Osteocyte (in vitro differentiated cells): ENCODE data around the gene NOSIP. TPM values are rescaled to one million over a fixed set of nuclear protein-coding genes. Genes with fewer than 3 reads are reported as not detected.

Experiments
- DNase-seq: peaks from one replicate; pipeline ENCODE4 v3.0.0; 2021; ENCODE audit warnings: mixed read lengths; ENCODE audit not compliant: unreplicated experiment; ENCODE audit errors: extremely low spot score
- H3K27ac Mint-ChIP-seq: one replicate; pipeline ENCODE4 v1.8.0; 2021; ENCODE audit warnings: mild to moderate bottlenecking, mixed read lengths; ENCODE audit not compliant: unreplicated experiment
- H3K27me3 Mint-ChIP-seq: one replicate; pipeline ENCODE4 v1.8.0; 2021; ENCODE audit warnings: mixed read lengths; ENCODE audit not compliant: unreplicated experiment
- H3K36me3 Mint-ChIP-seq: one replicate; pipeline ENCODE4 v1.8.0; 2021; ENCODE audit warnings: mixed read lengths; ENCODE audit not compliant: unreplicated experiment
- H3K4me1 Mint-ChIP-seq: one replicate; pipeline ENCODE4 v1.8.0; 2021; ENCODE audit warnings: mixed read lengths; ENCODE audit not compliant: unreplicated experiment
- H3K4me3 Mint-ChIP-seq: one replicate; pipeline ENCODE4 v1.8.0; 2021; ENCODE audit warnings: mild to moderate bottlenecking, moderate library complexity, mixed read lengths; ENCODE audit not compliant: unreplicated experiment
- H3K9me3 Mint-ChIP-seq: one replicate; pipeline ENCODE4 v1.8.0; 2021; ENCODE audit warnings: mixed read lengths; ENCODE audit not compliant: unreplicated experiment
- CTCF ChIP-seq: fragments of 200-600 bp; sonication (generic); IDR thresholded peaks from 2 replicates; pipeline ENCODE4 v1.5.0; 2021; ENCODE audit warnings: antibody characterized with exemption, mild to moderate bottlenecking, moderate library complexity
- total RNA-seq: library from RNA; stranded (reverse); gene quantifications from 2 replicates; pipeline ENCODE4 v1.2.1, GENCODE V29; 2021

The NOSIP gene
- total RNA-seq, 1 donor from 2014 or later = 58.7 TPM

- Mint-ChIP-seq H3K27ac (no peak overlapping the region), H3K9me3 (no peaks in the 10 kb centered on the region), H3K27me3 (no peaks in the 10 kb centered on the region), H3K4me1 (peaks cover 28% of the 10 kb centered on the region), H3K36me3 (peaks cover 20% of the 10 kb centered on the region), H3K4me3 (peak overlapping the region; percentile 78)
- TF ChIP-seq CTCF = no peak
- DNase-seq = no peak
Measured at GRCh38 chr19:49514151-49514550, 66.2 kb downstream of the NOSIP start.

- Mint-ChIP-seq H3K9me3 (no peaks in the 10 kb centered on the region), H3K4me1 (peaks cover 28% of the 10 kb centered on the region), H3K4me3 (peak overlapping the region; percentile 78), H3K27me3 (no peaks in the 10 kb centered on the region), H3K36me3 (peaks cover 19% of the 10 kb centered on the region), H3K27ac (peak overlapping the region; percentile 14)
- no peak for TF ChIP-seq CTCF
- no peak for DNase-seq
Measured at GRCh38 chr19:49513746-49514118, 66.6 kb downstream of the NOSIP start.

- no peaks in the 10 kb centered on the region for H3K27me3 Mint-ChIP-seq
- no peak for DNase-seq
- TF ChIP-seq CTCF = no peak
- H3K9me3 Mint-ChIP-seq = no peaks in the 10 kb centered on the region
- H3K36me3 Mint-ChIP-seq = peaks cover 16% of the 10 kb centered on the region
- H3K4me3 Mint-ChIP-seq = peak overlapping the region; percentile 89
- peak overlapping the region; percentile 14 for H3K27ac Mint-ChIP-seq
- peaks cover 28% of the 10 kb centered on the region for H3K4me1 Mint-ChIP-seq
Measured at GRCh38 chr19:49512970-49513745, 67.2 kb downstream of the NOSIP start.

GRCh38 chr19:49507803-49508494, 72.4 kb downstream of the NOSIP start:
- TF ChIP-seq CTCF = no peak
- Mint-ChIP-seq H3K4me3 (no peak overlapping the region), H3K27ac (peak overlapping the region; percentile 3), H3K27me3 (no peaks in the 10 kb centered on the region), H3K9me3 (no peaks in the 10 kb centered on the region), H3K4me1 (peaks cover 18% of the 10 kb centered on the region), H3K36me3 (no peaks in the 10 kb centered on the region)
- DNase-seq = no peak

- H3K36me3 Mint-ChIP-seq = no peaks in the 10 kb centered on the region
- H3K4me3 Mint-ChIP-seq = no peak overlapping the region
- peak; percentile 67 for TF ChIP-seq CTCF
- H3K27ac Mint-ChIP-seq = no peak overlapping the region
- H3K27me3 Mint-ChIP-seq = no peaks in the 10 kb centered on the region
- H3K9me3 Mint-ChIP-seq = no peaks in the 10 kb centered on the region
- H3K4me1 Mint-ChIP-seq = peaks cover 10% of the 10 kb centered on the region
- no peak for DNase-seq
Measured at GRCh38 chr19:49506575-49507105, 73.7 kb downstream of the NOSIP start.
